ENCODE results near the gene OR6B2. TPM values are rescaled to one million over a fixed set of nuclear protein-coding genes. Genes with fewer than 3 reads are reported as not detected.

OR6B2 gene
- polyA plus RNA-seq, 3 donors: not detected

DNA sequence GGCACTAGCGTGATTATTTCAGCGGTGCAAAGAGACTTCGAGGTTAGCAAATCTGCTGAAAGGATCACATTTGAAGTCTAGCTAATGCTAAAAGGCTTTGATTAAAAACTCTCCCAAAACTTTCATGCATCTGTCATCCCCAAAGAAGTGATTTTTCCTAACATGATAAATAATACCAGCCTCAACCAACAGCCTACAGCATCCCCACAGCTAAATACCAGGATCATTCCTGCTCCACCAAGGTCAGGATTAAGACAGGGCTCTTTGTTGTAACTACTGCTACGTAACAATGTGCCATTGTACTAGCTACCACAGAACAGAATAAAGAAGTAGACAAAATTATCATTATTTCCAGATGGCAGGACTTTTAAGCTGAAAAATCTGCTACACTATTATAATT, 21.5 kb upstream of the OR6B2 start:
- peaks cover 0 to 24% of the 10 kb centered on the region in 2 donors for H3K27me3 ChIP-seq (ENCODE audit: control insufficient read depth in 2 of 2, insufficient read depth in 2 of 2, low read length in 2 of 2)
- H3K27me3 Mint-ChIP-seq (ENCODE audit: low read depth in 3 of 3): peaks cover 22 to 47% (median 34%) of the 10 kb centered on the region in 3 donors
- H3K36me3 ChIP-seq (replicated peaks in 1 of 2; ENCODE audit: control insufficient read depth in 1 of 2, insufficient read depth in 2 of 2, low read length in 2 of 2): no peaks in the 10 kb centered on the region
- H3K4me2 ChIP-seq (replicated peaks; ENCODE audit: extremely low read depth, low read length, poor library complexity, severe bottlenecking): no peak overlapping the region
- no peaks in the 10 kb centered on the region for H3K79me2 ChIP-seq (ENCODE audit: insufficient read depth, low read length)
- no peaks in the 10 kb centered on the region for H3K36me3 Mint-ChIP-seq
- no peaks in the 10 kb centered on the region for H3K4me1 Mint-ChIP-seq
- WGBS (ENCODE audit: insufficient coverage): 92% methylated on average over 3 of the region's 4 CpGs
- H3K9me3 ChIP-seq (replicated peaks in 1 of 2; ENCODE audit: control insufficient read depth in 1 of 2, insufficient read depth in 1 of 2, low read length in 2 of 2): no peaks in the 10 kb centered on the region
- intact Hi-C loops (cut with micrococcal nuclease): no loop called here
- H3K4me3 Mint-ChIP-seq: no peak overlapping the region
- no peak overlapping the region for H3K9ac ChIP-seq (ENCODE audit: insufficient read depth, low read length, poor library complexity, severe bottlenecking)
- no peak overlapping the region for H3K27ac Mint-ChIP-seq
- no peaks in the 10 kb centered on the region for H4K20me1 ChIP-seq (ENCODE audit: insufficient read depth, low read length)
- no peak overlapping the region for H3K4me3 ChIP-seq (replicated peaks in 1 of 3; ENCODE audit: low read depth in 2 of 3, low read length in 3 of 3)
- no peaks in the 10 kb centered on the region for H3K4me1 ChIP-seq (ENCODE audit: control insufficient read depth in 1 of 2, insufficient read depth in 2 of 2, low read length in 2 of 2)
- H2AFZ ChIP-seq (ENCODE audit: insufficient read depth, low read depth, low read length, poor library complexity, severe bottlenecking): no peak overlapping the region
- H3K9me3 Mint-ChIP-seq: peaks cover 0 to 2% (median 0%) of the 10 kb centered on the region in 7 donors
- TF ChIP-seq, protein P1, sequence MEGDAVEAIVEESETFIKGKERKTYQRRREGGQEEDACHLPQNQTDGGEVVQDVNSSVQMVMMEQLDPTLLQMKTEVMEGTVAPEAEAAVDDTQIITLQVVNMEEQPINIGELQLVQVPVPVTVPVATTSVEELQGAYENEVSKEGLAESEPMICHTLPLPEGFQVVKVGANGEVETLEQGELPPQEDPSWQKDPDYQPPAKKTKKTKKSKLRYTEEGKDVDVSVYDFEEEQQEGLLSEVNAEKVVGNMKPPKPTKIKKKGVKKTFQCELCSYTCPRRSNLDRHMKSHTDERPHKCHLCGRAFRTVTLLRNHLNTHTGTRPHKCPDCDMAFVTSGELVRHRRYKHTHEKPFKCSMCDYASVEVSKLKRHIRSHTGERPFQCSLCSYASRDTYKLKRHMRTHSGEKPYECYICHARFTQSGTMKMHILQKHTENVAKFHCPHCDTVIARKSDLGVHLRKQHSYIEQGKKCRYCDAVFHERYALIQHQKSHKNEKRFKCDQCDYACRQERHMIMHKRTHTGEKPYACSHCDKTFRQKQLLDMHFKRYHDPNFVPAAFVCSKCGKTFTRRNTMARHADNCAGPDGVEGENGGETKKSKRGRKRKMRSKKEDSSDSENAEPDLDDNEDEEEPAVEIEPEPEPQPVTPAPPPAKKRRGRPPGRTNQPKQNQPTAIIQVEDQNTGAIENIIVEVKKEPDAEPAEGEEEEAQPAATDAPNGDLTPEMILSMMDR (IDR thresholded peaks at IDR 0.05): no peak
- no peak for DNase-seq
- H3K27ac ChIP-seq (ENCODE audit: low read depth in 1 of 2, low read length in 2 of 2): no peak overlapping the region

DNA sequence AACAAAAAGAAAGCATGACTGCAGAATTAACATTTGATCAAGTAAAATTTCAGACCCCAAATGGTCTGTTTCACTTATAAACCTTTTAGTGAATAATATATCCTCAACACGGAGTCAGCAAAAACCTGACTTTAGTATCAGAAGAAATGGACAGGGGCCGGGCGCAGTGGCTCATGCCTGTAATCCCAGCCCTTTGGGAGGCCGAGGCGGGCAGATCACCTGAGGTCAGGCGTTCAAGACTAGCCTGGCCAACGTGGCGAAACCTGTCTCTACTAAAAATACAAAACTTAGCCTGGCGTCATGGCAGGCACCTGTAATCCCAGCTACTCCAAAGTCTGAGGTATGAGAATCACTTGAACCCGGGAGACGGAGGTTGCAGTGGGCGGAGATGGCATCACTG, 20.0 kb upstream of the OR6B2 start:
- H3K27ac Mint-ChIP-seq: no peak overlapping the region
- intact Hi-C loops (cut with micrococcal nuclease): no loop called here
- no peak overlapping the region for H2AFZ ChIP-seq (ENCODE audit: insufficient read depth, low read depth, low read length, poor library complexity, severe bottlenecking)
- H3K27me3 ChIP-seq (ENCODE audit: control insufficient read depth in 2 of 2, insufficient read depth in 2 of 2, low read length in 2 of 2): peaks cover 0 to 20% of the 10 kb centered on the region in 2 donors
- no peaks in the 10 kb centered on the region for H3K9me3 ChIP-seq (replicated peaks in 1 of 2; ENCODE audit: control insufficient read depth in 1 of 2, insufficient read depth in 1 of 2, low read length in 2 of 2)
- H3K9ac ChIP-seq (ENCODE audit: insufficient read depth, low read length, poor library complexity, severe bottlenecking): no peak overlapping the region
- no peaks in the 10 kb centered on the region for H3K36me3 Mint-ChIP-seq
- H3K27ac ChIP-seq (ENCODE audit: low read depth in 1 of 2, low read length in 2 of 2): no peak overlapping the region
- TF ChIP-seq, protein P1 (IDR thresholded peaks at IDR 0.05): no peak
- peaks cover 25 to 41% (median 32%) of the 10 kb centered on the region in 3 donors for H3K27me3 Mint-ChIP-seq (ENCODE audit: low read depth in 3 of 3)
- H3K79me2 ChIP-seq (ENCODE audit: insufficient read depth, low read length): no peaks in the 10 kb centered on the region
- WGBS (ENCODE audit: insufficient coverage): 93% methylated on average over 9 of the region's 12 CpGs
- no peak overlapping the region for H3K4me2 ChIP-seq (replicated peaks; ENCODE audit: extremely low read depth, low read length, poor library complexity, severe bottlenecking)
- no peak overlapping the region for H3K4me3 Mint-ChIP-seq
- H3K4me1 Mint-ChIP-seq: no peaks in the 10 kb centered on the region
- no peak for DNase-seq
- no peaks in the 10 kb centered on the region for H3K4me1 ChIP-seq (ENCODE audit: control insufficient read depth in 1 of 2, insufficient read depth in 2 of 2, low read length in 2 of 2)
- H3K9me3 Mint-ChIP-seq: peaks cover 0 to 2% (median 0%) of the 10 kb centered on the region in 7 donors
- no peak overlapping the region for H3K4me3 ChIP-seq (replicated peaks in 1 of 3; ENCODE audit: low read depth in 2 of 3, low read length in 3 of 3)
- no peaks in the 10 kb centered on the region for H4K20me1 ChIP-seq (ENCODE audit: insufficient read depth, low read length)
- no peaks in the 10 kb centered on the region for H3K36me3 ChIP-seq (replicated peaks in 1 of 2; ENCODE audit: control insufficient read depth in 1 of 2, insufficient read depth in 2 of 2, low read length in 2 of 2)
